IMR-90 (cell line): Measurements from ENCODE around the gene CLASP1. TPM values are rescaled to one million over a fixed set of nuclear protein-coding genes. Genes with fewer than 3 reads are reported as not detected.

ENCODE experiments used
- ATAC-seq: fragments of 200-7000 bp; cut with Tn5 transposase; 2 replicates; pipeline ENCODE4 v1.9.1; 2020; ENCODE audit warnings: low read depth, mild to moderate bottlenecking, moderate library complexity
- BruUV-seq: library from RNA; stranded (reverse); fragments of 400-500 nt; replicated peaks from 2 replicates; lab custom pipeline; 2021; lab: Mats Ljungman, UMichigan
- CTCF ChIA-PET: fragments of 300-600 bp; formaldehyde crosslinking; extraction: SDS; loops from one replicate; lab custom pipeline; 2021; ENCODE audit warnings: antibody characterized with exemption; lab: Yijun Ruan, JAX
- POLR2A ChIA-PET: fragments of 300-600 bp; sonication (Branson Sonifier 250); formaldehyde crosslinking; loops from one replicate; lab custom pipeline; 2022; ENCODE audit warnings: antibody characterized with exemption; ENCODE audit not compliant: unreplicated experiment; lab: Charles Lee
- DNase-seq: peaks from one replicate; pipeline ENCODE4 v3.0.0; 2013
- H2AFZ ChIP-seq: replicated peaks from 2 replicates; pipeline ENCODE3; 2013; ENCODE audit warnings: low read length, mild to moderate bottlenecking; ENCODE audit not compliant: poor library complexity
- H2AK5ac ChIP-seq: 2 replicates; pipeline ENCODE4 v1.6.1; 2013; ENCODE audit warnings: low read depth, low read length, inconsistent platforms
- H2AK9ac ChIP-seq: replicated peaks from 2 replicates; pipeline ENCODE3; 2013; ENCODE audit warnings: mild to moderate bottlenecking, low read depth, low read length, moderate library complexity; ENCODE audit not compliant: poor library complexity
- H2BK120ac ChIP-seq: 2 replicates; pipeline ENCODE4 v1.6.1; 2013; ENCODE audit warnings: low read depth, low read length, inconsistent platforms
- H2BK15ac ChIP-seq: 3 replicates; pipeline ENCODE4 v1.6.1; 2013; ENCODE audit warnings: low read depth, low read length, inconsistent platforms
- H2BK20ac ChIP-seq: 2 replicates; pipeline ENCODE4 v1.6.1; 2013; ENCODE audit warnings: low read depth, mild to moderate bottlenecking, inconsistent platforms, low read length, moderate library complexity
- H2BK5ac ChIP-seq: 2 replicates; pipeline ENCODE4 v1.6.1; 2013; ENCODE audit warnings: mild to moderate bottlenecking, low read depth, low read length, inconsistent platforms; ENCODE audit not compliant: poor library complexity, severe bottlenecking
- H3K14ac ChIP-seq: replicated peaks from 2 replicates; pipeline ENCODE4 v1.6.1; 2013; ENCODE audit warnings: low read depth, low read length, inconsistent platforms
- H3K18ac ChIP-seq: 2 replicates; pipeline ENCODE4 v1.6.1; 2013; ENCODE audit warnings: low read depth, low read length, control low read depth
- H3K23ac ChIP-seq: 2 replicates; pipeline ENCODE4 v1.6.1; 2013; ENCODE audit warnings: low read depth, low read length, inconsistent platforms
- H3K27ac ChIP-seq: 2 replicates; pipeline ENCODE4 v1.5.1; 2013; ENCODE audit warnings: mild to moderate bottlenecking, control low read depth, low read length; ENCODE audit not compliant: insufficient read depth
- H3K27me3 ChIP-seq: 2 replicates; pipeline ENCODE4 v1.6.1; 2013; ENCODE audit warnings: low read length; ENCODE audit not compliant: control insufficient read depth, insufficient read depth
- H3K36me3 ChIP-seq: 2 replicates; pipeline ENCODE4 v1.6.1; 2013; ENCODE audit warnings: low read length, mixed read lengths; ENCODE audit not compliant: control insufficient read depth, insufficient read depth
- H3K4ac ChIP-seq: 2 replicates; pipeline ENCODE4 v1.6.1; 2013; ENCODE audit warnings: low read depth, low read length, inconsistent platforms
- H3K4me1 ChIP-seq: 2 replicates; pipeline ENCODE4 v1.6.1; 2013; ENCODE audit warnings: low read length, mixed read lengths; ENCODE audit not compliant: control insufficient read depth, insufficient read depth
- H3K4me2 ChIP-seq: 2 replicates; pipeline ENCODE4 v1.6.1; 2013; ENCODE audit warnings: low read depth, mild to moderate bottlenecking, control low read depth, low read length, moderate library complexity
- H3K4me3 ChIP-seq: 2 replicates; pipeline ENCODE4 v1.5.1; 2013; ENCODE audit warnings: low read depth, mild to moderate bottlenecking, control low read depth, low read length, moderate library complexity; ENCODE audit not compliant: insufficient read depth
- H3K56ac ChIP-seq: 2 replicates; pipeline ENCODE4 v1.6.1; 2013; ENCODE audit warnings: low read length, inconsistent platforms; ENCODE audit not compliant: insufficient read depth; ENCODE audit errors: extremely low read depth
- H3K79me1 ChIP-seq, 2 experiments: 2 replicates each; pipeline ENCODE4 v1.6.1; 2013; ENCODE audit warnings: low read length in 2 of 2, inconsistent platforms in 1 of 2, low read depth in 1 of 2
- H3K9ac ChIP-seq: 2 replicates; pipeline ENCODE4 v1.6.1; 2013; ENCODE audit warnings: low read depth, low read length, control low read depth
- H3K9me1 ChIP-seq: 2 replicates; pipeline ENCODE4 v1.6.1; 2013; ENCODE audit warnings: low read length, inconsistent platforms; ENCODE audit not compliant: insufficient read depth
- H3K9me3 ChIP-seq: 2 replicates; pipeline ENCODE4 v1.6.1; 2013; ENCODE audit warnings: low read length; ENCODE audit not compliant: control insufficient read depth, insufficient read depth
- H4K20me1 ChIP-seq: 2 replicates; pipeline ENCODE4 v1.6.1; 2013; ENCODE audit warnings: low read length, inconsistent platforms; ENCODE audit not compliant: insufficient read depth
- H4K5ac ChIP-seq: 2 replicates; pipeline ENCODE4 v1.6.1; 2013; ENCODE audit warnings: mild to moderate bottlenecking, low read depth, low read length, control low read depth
- H4K8ac ChIP-seq, 2 experiments: 2 replicates each; pipeline ENCODE4 v1.6.1; 2013; ENCODE audit warnings: low read depth in 2 of 2, low read length in 2 of 2, control low read depth in 1 of 2, inconsistent platforms in 1 of 2
- H4K91ac ChIP-seq: 2 replicates; pipeline ENCODE4 v1.6.1; 2013; ENCODE audit warnings: low read depth, low read length, inconsistent platforms; ENCODE audit not compliant: insufficient read depth
- NFE2L2 ChIP-seq: fragments of 150-350 bp; IDR thresholded peaks from 2 replicates; pipeline ENCODE4 v1.6.1; 2016; ENCODE audit warnings: low read depth, mild to moderate bottlenecking, low read length
- WGBS, 2 experiments: methylation state at CpG; one replicate each; pipeline versions ENCODE4 v1.1.5 to v1.1.7; 2013; ENCODE audit warnings: missing lambda C conversion rate in 2 of 2; ENCODE audit not compliant: insufficient read length in 1 of 2; ENCODE audit errors: extremely low coverage in 2 of 2; 5-methylcytosine and 5-hydroxymethylcytosine counted together
- dilution Hi-C: fragments of 300-500 bp; cut with HindIII; formaldehyde crosslinking; loops from one replicate; pipeline ENCODE4 v1.14.3; 2018; ENCODE audit warnings: low sequenced_read_pairs; ENCODE audit not compliant: unreplicated experiment
- in situ Hi-C: fragments of 300-500 bp; cut with MboI; formaldehyde crosslinking; loops from 3 replicates; pipeline ENCODE4 v1.14.3; 2019; ENCODE audit warnings: low sequenced_read_pairs, inconsistent platforms, mixed read lengths
- intact Hi-C: fragments of 100-400 bp; cut with micrococcal nuclease; formaldehyde crosslinking; loops from 2 replicates; pipeline ENCODE4 v1.10.0; 2022
- polyA plus RNA-seq, 3 experiments: library from polyadenylated mRNA; depleted of rRNA; stranded (reverse); fragments of >200 nt; gene quantifications; 2 replicates each; pipeline ENCODE4 v1.2.3, GENCODE V29; 2012; ENCODE audit warnings: low replicate concordance in 1 of 3
- total RNA-seq: library from RNA; depleted of rRNA; stranded (reverse); fragments of >200 nt; gene quantifications from 2 replicates; pipeline ENCODE4 v1.2.3, GENCODE V29; 2012

CLASP1 gene
- total and polyA plus RNA-seq, 2 of the 4 experiments (the other 2 are of a cell fraction), result 12.3 to 33.7 TPM

GRCh38 chr2:121489284-121489683, 160.0 kb downstream of the CLASP1 start:
- H3K36me3 ChIP-seq, result no peaks in the 10 kb centered on the region
- ChIA-PET CTCF (interaction anchor here (0.6 kb wide), 1 partner anchor 389 kb away, joined by 4 read pairs; no protein-coding TSS in a partner anchor), POLR2A (no interaction called here)
- H3K23ac ChIP-seq, result no peak overlapping the region
- no peak overlapping the region for H2AFZ ChIP-seq
- H2AK5ac ChIP-seq, result no peak overlapping the region
- H2BK20ac ChIP-seq, result no peak overlapping the region
- peaks cover 11% of the 10 kb centered on the region for H3K4me1 ChIP-seq
- H3K79me1 ChIP-seq, result peaks cover 14 to 55% of the 10 kb centered on the region in 2 experiments
- no TSS peak for BruUV-seq
- H3K56ac ChIP-seq, result no peak overlapping the region
- intact Hi-C loops, result no loop called here
- no peak overlapping the region for H2BK120ac ChIP-seq
- no peak overlapping the region for H3K18ac ChIP-seq
- H4K20me1 ChIP-seq, result peaks cover 8% of the 10 kb centered on the region; the same call in 1 of the 2 replicates
- no peak overlapping the region for H4K5ac ChIP-seq
- H2AK9ac ChIP-seq, result no peak overlapping the region
- H3K4ac ChIP-seq, result no peak overlapping the region
- ATAC-seq (peak; percentile 21), DNase-seq (peak; percentile 68)
- dilution Hi-C loops, result no loop called here
- H3K14ac ChIP-seq, result no peak overlapping the region
- no peaks in the 10 kb centered on the region for H3K9me3 ChIP-seq
- no peak overlapping the region for H4K91ac ChIP-seq
- H3K4me2 ChIP-seq, result no peak overlapping the region; the same call in 1 of the 2 replicates
- H2BK15ac ChIP-seq, result no peak overlapping the region
- no peak for TF ChIP-seq NFE2L2
- WGBS, 2 experiments, result no CpG with 5 or more reads among the region's 1 CpG
- no peak overlapping the region for H3K9ac ChIP-seq
- in situ Hi-C loops, result no loop called here
- no peak overlapping the region for H2BK5ac ChIP-seq
- H4K8ac ChIP-seq, result no peak overlapping the region
- H3K27ac ChIP-seq, result no peak overlapping the region
- H3K4me3 ChIP-seq, result no peak overlapping the region
- peaks cover 11% of the 10 kb centered on the region for H3K9me1 ChIP-seq
- H3K27me3 ChIP-seq, result no peaks in the 10 kb centered on the region
